Effector CD4-positive, alpha-beta T cell (primary cell): Measurements from ENCODE around the gene CASZ1.

Source experiments
- DNase-seq: peaks from one replicate; pipeline ENCODE4 v3.0.0-alpha.2; 2020

Gene CASZ1

DNA sequence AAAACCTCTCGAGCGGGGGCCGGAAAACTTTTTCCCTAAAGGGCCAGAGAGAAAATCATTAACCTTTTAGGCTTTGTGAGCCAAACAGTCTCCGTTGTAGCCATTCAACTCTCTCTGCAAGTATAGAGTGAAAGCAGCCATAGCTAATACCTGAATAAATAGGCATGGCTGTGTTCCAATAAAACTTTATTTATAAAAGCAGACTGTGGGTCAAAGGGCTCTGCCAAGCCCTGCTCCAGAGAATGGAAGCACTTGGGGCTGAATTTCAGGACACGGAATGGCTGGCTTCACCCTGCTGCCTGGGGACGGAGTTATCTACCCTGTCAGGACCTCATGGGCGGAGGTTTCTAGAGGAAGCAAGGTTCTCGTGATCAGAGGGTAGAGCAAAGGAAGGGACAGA is 92.7 kb downstream of the CASZ1 start:
- no peak for DNase-seq

DNA sequence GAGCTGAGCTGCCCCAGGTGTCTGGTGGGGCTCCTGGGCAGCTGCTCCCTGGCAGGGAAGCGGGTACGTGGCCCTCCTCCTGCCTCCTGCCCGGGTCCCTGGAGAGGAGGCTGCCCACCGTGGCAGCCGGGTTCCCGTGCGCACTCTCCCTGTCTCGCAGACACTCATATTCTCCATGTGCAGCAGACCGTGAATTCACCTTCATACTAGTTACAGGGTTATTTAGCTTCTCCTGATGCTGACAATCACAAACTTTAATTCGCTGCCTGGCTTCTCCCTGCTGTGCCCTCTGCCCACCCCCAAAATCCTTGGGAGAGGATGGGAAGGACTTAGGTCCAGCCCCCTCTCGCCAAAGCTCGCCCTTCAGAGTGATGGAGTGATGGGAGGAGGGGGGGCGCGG is 95.3 kb downstream of the CASZ1 start:
- no peak for DNase-seq

DNA sequence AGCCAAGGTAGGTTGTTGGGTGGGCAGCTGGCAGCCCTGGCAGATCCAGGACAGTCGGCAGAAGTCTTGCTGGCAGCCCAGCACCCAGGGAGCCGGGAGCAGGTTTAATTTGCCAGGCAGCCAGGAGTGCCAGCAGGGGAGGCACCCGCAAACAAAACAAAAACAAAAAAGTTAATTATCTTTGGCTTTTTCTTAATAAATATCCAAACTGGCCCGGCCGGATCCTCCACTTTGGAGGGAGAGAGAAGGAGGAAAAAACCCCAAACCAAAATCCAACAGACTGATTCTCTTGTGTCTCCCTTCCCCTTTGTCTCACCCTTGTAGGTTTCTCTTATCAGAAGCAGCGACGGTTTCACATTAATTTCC is 97.0 kb downstream of the CASZ1 start:
- DNase-seq, result no peak

DNA sequence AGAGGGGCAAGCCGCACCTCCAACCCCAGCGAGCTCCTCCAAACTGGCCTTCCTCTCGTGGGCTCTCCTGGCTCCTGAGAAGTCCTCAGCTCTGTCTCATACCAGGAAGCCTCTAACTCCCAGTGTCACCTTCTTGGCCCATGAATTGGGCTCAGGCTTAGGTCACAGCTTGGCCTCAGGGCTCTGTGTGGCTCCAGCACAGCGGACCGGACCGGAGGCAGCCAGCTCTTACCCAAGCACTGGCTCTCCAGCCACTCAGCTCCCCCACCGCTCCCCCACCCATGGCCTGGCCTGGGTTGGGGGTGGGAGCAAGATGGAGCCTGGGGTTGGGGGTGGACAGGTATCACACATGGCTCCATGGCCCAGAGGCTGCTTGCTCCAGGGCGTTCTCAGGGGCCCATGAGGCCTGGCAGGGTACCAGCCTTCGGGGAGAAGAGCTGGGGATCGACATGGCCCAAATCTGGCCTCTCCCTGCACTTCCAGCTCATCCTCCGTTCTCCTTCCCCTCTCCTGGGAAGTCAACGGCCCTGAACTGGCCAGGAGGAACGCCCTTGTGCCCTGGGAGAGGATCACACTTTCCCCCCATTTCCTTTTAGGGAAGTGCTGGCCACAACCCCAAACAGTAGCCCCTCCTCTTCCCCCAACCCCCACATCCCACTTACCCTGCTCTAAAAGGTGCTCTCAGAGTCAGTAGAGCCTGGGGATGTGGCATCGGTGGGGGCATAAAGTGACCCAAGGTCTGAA is 97.5 kb downstream of the CASZ1 start:
- DNase-seq, result no peak

DNA sequence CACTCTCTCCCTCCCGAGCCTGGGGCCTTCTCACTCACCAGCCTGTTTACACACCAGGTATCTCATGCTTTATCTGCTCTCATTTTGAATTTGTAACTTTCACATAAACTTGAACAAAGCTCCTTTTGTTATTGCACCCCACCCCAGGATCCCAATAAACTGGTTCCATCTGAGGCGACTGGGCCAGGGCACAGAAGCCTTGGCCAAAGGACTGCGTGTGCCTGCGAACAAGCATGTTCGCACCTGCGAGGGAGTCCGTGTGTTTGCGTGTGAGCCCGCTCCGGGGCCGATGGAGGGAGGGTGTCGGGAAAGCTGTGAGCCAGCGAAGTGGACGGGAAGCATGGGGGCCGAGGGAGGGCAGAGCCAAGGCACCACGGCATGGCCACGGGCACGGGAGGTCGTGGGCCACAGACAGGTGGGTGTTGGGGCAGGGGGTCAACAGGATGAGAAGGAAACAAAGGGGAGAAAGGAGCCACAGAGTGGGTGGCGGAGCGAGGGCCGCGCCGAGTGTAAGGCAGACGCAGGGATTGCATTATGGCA is 98.8 kb downstream of the CASZ1 start:
- DNase-seq, result no peak

DNA sequence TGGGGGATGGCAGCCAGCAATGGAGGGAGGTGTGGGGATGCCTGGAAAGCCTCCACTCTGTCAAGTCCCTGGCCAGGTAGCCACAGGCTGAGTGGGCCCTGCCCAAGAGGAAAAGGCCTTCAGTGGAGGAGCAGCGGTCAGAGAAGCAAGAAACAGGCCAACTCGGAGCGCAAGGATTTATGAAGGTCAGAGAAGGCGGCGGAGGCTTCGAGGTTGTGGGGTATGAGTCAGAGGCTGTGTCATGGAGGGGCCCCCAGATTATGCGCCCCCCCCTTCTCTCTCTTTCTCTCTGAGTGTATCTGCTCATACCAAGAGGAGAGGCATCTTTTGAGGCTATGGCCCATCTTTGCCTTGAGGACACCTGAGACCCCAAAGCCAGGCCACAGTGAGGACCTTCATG is 99.5 kb downstream of the CASZ1 start:
- DNase-seq, result no peak

DNA sequence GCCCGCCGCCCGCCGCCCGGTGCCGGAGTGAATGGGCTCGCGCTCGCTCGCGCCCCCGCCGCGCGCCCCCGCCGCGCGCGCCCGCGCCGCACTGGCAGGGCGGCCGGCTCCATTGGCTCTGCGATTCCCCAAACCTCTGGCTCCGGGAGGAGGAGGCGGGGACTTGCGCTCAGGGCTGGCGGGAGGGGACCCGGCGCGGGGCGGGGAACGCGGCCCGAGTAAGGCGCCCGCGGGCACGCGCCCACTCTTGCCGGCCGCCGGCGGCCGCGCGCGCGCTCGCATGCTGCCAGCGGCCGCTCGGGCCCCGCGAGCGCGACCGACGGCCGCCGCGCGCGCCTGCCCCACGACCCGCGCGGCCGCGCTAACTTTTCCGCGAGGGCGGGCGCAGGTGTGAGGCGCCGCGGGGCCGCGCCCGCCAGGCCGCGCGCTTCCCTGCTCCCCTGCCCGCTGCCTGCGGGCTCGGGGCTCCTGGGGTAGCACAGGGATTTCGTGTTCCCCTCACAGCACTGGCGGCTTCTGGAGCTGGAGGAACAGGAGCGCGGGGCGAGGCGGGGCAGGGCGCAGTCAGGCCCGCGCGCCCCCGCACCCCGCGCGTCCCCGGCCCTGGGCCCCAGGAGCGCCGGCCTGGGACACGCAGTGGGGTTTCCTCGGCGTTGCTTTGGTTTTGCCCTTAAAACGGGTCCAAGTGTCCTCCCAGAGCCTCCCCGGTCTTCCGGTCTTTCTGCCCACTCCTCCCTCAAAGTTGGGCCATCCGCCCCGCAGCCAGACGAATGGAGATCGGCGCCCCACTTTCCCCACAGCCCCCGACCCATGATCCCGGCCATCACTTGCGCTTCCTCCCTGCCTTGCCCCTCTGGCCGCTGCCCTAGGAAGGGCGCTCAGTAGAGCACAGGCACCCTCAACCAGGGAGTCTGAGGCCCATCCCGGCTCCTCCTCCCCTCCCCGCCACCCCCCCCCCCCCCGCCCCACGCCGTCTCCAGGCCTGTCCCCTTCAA is 101.5 kb downstream of the CASZ1 start:
- peak; percentile 71 for DNase-seq

DNA sequence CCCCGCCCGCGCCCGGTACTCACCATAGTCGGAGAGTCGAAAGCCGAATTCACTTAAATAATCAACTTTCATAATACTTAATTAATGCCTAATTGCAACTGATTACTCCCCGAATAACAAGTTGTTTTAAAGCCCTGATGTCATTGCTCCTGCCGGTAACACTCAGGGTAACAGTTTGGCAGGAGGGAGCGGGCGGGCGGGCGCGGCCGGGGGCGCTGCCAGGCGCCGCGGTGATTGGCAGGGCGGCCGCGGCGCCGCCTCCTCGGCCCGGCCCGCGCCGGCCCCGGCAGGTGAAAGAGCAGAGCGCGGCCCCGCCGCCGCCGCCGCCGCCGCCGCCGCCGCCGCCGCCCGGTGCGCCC is 102.2 kb downstream of the CASZ1 start:
- DNase-seq, result peak; percentile 54

DNA sequence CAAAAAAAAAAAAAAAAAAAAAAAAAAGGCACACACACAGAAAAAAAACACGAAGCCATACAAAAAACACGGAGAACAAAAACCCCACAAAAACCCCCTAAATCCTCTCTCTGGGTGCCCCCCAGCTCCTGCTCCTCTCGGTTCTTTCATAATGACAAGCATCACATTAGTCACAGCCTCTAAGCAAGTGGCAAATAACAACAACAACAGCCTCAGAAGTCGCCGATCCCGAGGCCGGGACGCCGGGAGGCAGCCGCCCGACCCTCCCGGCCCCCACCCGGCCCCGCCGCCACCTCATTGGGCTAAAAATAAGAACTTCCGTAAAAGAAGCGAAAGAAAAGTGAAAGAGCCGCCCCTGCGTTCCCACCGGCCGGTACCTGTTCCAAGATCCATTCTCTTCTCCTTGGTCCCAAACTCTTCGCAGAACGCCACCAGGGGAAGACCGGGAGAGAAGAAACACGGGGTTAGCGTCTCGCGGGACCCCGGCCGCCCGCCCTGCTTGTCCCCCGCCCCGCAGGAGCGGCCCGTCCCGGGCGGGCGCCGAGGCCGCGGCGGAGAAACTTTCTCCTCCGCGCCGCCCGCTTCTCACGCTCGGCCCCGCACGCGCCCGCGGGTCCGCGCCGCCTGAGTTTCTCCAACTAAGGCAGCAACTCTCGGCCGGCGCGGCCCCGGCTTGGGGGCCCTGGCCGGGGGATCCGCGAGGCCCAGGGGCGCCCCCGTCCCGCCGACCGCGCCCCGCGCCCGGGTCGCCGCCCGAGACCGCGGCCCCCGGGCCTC is 102.8 kb downstream of the CASZ1 start:
- peak; percentile 39 for DNase-seq

DNA sequence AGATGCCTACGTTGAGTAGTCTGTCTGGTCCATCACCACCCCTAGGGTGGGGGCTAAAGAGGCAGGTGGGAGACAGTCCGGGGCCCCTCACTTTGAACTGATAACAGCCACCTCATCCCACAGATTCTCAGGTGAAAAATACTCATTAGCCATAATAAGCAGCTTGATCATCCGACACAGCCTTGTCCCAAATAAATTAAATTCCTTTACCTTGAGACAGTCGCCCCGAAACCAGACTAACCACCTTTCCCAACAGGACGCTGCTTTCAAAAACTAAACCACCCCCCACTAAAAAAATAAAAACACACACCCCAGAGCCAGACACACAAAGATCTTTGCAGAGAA is 103.3 kb downstream of the CASZ1 start:
- DNase-seq, result no peak

DNA sequence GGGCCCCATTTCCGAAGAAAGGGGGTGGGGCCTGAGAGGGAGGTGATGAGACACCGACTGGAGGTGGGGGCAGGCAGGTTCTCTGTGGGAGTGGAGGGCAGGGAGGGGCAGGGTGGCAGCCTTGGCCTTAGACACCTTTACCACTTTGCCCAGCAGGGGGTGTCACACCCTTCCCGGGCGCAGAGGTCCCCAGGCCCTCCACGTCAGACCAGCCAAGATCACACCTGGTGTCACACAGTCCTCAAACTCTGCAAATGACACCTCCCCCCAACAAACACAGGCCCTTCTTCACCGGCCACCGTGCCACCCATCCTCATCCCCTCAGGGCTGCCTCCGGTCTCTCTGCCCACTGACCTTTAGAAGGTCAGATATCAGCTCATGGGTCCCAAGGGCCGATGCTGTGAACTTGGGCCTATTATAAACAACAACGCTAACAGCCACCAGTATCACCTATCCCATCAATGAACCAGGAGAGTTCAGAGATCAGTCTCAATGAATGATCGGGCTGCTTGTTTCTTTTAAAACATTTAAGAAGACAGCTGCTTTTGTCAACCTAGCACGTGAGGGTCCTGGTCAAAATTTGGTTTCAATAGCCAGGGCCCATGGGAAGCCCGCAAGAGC is 103.9 kb downstream of the CASZ1 start:
- peak; percentile 53 for DNase-seq

DNA sequence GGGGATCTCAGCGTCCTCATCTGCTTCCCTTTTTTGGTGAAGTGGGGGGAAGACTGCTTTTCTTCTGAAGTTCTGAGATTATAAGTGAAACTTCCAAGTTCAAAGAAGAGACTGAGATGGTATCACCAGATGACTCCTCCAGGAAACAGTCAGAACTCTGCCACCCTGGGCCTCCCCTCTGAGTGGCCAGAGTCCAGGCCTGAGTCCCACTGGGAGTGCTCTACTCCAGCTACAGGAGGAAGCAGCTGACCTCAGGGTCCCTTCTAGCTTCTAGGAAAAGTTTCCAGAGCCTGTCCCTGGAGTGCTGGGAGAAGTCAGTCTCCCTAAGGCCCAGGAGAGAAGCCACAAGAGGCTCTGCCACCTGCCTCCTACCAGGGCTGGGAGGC is 104.7 kb downstream of the CASZ1 start:
- no peak for DNase-seq

DNA sequence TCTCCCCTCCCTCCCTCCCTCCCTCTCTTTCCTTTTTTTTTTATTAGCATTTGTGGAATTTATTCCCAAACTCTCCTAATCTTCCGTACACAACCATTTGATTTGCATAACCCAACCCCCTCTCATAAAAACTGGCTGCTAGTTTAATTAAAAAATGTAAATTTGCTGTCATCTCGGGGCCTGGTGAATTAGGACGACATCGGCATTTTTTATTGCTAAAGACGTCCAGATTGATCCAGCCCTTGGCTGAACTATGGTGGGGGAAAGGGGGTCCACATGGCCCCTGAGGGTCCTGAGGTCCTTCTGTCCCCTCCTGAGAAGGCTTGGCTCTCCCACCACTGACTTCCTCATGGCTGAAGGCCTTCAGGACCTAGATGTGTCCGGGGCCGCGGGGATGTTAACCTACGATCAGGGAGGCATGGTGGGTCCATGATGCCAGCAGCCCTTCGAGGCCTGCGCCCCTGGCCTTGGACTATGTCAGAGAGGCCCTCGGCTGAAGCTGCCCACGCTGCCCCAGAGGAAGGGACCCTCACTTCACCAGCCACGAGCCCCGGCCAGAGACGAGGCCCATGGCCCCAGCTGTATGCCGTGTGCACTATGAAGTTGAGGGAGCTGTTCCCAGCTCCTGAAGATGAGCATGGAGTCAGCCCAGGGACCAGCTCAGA is 105.2 kb downstream of the CASZ1 start:
- no peak for DNase-seq

DNA sequence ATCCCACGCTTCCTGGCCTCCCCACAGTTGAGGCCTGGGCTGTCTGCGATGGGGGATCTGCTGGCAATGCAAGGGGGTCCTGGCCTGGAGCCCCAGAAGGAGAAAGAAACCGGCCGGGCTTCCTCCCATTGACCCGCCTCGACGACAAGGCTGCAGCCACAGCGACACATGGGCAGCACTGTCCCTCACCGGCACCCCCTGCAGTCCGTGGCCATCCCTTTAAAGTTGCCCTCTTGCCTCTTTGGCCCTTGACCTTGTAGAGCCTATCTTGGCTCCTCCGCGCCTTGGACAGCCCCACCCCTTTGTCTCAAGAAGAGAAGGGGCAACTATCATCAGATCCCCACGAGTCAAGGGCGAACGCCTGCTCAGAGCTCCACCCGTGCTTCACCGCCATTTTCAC is 106.0 kb downstream of the CASZ1 start:
- no peak for DNase-seq

DNA sequence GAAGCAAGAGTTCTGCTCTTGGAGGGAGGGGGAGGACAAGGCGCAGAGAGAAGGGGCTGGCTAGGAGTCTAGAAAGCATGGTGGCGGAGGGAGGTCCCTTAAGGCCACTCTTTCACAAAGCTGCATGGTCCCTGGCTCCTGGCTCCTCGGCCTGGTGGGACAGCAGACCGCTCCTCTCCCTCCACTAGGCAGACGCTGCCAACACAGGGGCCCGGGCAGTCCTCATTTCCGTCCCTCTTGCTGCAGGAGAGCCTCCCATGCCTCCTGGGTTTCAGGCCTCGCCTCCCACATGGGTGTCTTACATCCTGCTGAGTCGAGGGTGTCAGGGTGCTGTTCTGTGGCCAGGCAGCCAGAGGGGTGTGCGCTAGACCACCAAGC is 108.0 kb downstream of the CASZ1 start:
- DNase-seq, result no peak

DNA sequence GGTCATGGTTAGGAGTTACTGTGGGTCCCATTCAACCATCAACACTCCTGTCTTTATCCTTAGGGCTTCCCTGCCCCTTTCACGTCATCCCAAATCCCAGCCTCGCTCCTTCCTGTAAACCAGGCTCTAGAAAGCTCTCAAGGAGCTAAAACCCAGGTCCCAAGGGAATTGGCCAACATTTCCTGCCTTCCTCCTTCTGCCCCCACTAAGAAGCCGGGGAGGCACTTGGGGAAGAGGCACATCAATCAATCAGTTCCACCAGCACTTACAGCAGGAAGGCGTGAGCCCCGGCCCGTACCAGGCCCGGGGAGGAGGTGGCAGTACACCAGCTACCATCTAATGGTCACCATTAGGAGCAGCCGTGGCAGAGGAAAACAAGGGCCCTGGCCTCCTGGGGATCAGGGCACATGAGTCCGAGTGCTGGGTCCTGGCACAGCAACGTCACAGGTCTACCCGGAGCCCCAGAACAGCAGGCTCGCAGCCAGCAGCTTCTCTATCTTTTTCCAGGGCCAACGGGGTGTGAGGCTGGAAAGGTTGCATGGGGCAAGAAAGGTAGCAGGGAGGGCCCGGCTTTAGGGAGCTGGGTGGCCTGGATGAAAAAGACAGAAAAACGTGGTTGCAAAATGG is 108.6 kb downstream of the CASZ1 start:
- no peak for DNase-seq

DNA sequence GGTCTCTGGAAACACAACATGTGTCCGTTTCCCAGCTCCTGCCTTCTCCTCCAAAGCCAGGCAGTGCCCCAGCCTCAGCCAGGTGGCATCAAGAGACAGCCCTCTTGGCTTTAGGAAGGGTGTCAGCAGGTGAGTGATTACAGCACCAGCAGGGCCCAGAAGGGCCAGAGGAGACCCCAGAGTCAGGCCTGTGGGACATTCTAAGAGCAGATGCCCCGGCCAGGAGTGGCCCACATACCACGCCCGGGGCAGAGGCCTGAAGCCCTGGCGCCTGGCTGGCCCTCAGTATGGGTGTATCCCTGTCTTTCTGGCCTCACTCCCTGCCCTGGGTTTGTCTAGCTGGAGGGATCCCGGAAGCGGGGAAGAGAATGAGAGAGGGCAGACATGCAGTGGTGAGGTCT is 109.2 kb downstream of the CASZ1 start:
- DNase-seq, result no peak

DNA sequence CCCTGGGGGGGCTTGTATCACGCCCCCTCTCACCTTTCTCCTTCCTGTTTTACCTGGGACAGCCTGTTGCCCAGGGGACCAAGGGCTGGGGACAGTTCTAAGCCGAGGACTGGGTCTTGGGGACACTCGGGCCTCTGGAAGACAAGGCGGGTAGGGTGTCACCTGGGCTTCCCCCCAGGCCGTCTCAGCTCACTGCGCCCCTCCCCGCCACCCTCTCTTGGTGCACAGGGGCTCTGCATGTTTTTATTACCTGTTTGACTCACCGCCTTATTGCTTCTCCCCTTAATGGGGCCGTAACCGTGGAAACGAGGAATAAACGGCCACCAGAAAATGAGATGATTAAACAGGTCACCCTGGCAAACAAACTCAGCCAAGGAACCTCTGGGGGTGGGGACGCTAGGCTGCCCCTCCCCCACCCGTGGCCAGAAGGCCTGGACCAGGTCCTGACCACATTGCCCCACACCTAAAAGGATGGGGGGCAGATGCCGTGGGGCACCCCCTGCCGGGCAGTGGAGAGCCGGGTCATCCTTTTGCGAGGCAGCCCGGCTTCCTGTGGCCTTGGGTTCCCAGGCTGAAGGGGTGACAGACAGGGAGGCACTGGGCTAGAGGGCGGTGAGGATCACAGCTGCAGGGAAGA is 109.9 kb downstream of the CASZ1 start:
- no peak for DNase-seq

DNA sequence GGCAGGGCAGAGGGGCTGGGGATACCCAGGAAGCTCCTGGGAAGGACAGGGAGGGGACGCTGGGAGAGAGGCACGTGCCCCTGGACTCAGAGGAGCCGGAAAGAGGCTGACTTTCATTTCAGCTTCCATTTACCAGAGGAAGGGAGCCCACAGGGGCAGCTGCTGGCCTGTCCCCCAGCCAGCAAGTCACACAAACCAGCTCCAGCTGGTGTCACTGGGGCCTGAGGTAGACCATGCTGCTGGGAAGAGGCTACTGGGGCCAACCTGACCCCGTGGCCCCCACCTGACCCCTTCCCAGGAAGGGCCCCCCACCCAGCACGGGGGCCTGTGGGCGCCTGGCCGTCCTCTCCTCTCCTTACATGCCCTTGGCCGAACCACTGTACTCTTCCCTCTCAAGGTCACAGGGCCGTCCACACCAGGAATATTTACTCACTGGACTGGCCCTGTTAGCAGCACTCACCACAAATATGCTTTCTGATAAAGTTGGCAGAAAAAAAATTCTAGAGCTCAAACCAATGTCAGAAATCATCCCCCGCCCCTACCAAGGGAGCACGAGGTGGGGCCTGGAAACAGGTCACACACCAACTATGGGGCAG is 110.5 kb downstream of the CASZ1 start:
- no peak for DNase-seq

DNA sequence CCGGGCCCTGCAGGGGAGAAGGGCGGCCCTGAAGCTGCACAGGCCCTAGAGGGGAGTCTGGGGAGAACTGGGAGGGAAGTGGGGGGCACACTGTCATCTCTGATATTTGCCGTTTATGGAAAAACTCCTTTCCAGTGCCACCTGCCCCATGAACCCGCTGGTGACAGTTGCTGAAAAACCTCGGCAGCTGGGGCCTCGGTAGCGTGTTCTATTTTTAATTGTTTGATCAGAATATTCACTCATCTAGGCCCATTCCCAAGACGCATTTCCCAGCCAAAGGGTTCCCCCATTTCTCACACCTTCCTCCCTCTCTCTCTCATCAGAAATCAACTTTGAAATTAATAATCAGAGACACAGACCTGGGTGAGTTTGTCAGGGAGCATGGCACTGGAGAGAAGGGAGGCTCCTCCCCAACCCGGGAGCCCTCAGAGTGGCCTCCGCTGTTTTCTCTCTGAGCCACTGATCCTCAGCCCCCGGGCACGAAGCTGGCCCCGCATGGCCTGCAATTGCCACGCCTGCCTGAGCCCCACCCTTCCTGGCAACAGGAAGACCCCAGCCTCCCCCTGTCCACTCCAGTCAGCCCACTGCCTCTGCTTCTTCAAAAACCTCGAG is 111.1 kb downstream of the CASZ1 start:
- DNase-seq, result no peak
